IPS-18a (cell line): ENCODE measurements around the gene ANKZF1.

Experiments
- H3K27ac ChIP-seq: one replicate; pipeline ENCODE4 v1.5.1; 2013; ENCODE audit warnings: low read length
- H3K27me3 ChIP-seq: one replicate; pipeline ENCODE4 v1.6.1; 2013; ENCODE audit warnings: mild to moderate bottlenecking, low read length; ENCODE audit not compliant: control insufficient read depth, insufficient read depth
- H3K36me3 ChIP-seq: one replicate; pipeline ENCODE4 v1.6.1; 2013; ENCODE audit warnings: low read depth, low read length; ENCODE audit not compliant: control insufficient read depth
- H3K4me1 ChIP-seq: one replicate; pipeline ENCODE4 v1.6.1; 2013; ENCODE audit warnings: low read depth, low read length; ENCODE audit not compliant: control insufficient read depth
- H3K4me3 ChIP-seq: one replicate; pipeline ENCODE4 v1.5.1; 2013; ENCODE audit warnings: low read length
- H3K9ac ChIP-seq: one replicate; pipeline ENCODE4 v1.6.1; 2013; ENCODE audit warnings: mild to moderate bottlenecking, low read length, moderate library complexity
- H3K9me3 ChIP-seq: one replicate; pipeline ENCODE4 v1.6.1; 2013; ENCODE audit warnings: low read depth, low read length; ENCODE audit not compliant: control insufficient read depth

Gene ANKZF1, protein sequence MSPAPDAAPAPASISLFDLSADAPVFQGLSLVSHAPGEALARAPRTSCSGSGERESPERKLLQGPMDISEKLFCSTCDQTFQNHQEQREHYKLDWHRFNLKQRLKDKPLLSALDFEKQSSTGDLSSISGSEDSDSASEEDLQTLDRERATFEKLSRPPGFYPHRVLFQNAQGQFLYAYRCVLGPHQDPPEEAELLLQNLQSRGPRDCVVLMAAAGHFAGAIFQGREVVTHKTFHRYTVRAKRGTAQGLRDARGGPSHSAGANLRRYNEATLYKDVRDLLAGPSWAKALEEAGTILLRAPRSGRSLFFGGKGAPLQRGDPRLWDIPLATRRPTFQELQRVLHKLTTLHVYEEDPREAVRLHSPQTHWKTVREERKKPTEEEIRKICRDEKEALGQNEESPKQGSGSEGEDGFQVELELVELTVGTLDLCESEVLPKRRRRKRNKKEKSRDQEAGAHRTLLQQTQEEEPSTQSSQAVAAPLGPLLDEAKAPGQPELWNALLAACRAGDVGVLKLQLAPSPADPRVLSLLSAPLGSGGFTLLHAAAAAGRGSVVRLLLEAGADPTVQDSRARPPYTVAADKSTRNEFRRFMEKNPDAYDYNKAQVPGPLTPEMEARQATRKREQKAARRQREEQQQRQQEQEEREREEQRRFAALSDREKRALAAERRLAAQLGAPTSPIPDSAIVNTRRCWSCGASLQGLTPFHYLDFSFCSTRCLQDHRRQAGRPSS

DNA sequence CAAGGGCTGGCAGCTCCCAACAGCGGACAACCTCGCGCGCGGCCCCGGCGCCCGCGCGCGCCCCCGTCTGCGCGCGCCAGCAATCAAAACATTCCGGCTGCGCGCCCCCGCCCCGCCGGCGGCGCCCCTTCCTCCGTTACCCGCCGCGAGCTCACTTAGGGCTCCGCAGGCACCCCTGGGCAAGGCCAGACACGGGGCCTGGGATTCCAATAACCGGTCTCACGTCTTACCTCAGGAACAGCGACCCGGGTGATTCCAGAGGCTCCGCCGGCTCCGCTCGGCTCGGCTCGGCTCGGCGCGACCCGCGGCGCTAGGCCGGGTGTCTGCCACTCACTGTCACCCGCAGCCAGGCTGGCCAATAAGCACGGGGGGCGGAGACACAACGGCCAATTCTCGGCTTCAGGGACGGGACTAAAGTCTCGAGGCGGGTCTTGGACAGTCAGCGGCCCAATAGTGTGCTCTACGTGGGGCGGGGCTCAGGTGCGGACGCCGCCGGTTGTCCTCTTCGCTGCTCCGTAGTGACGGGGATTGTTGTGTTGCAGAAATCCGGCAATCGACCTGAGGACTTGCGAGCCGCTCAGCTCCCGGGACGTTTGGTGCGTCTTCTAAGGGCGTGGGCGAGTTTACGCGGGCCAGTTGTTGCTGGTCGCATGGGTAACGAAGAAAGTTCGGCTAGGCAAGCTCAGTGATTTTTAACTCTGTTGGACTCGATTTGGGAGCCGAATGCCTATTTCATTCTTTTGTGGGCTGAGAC, at the start of gene ANKZF1, which contains the start of gene ATG9A:
TSS of gene ANKZF1 (plus strand) at position 502 of the 754 bp plus-strand sequence. CDS start 452 bp downstream, outside the sequence.
TSS of gene ATG9A (minus strand) at position 332 of the 754 bp plus-strand sequence. CDS start 1,612 bp downstream, outside the sequence.
- Histone ChIP-seq H3K36me3 (peaks cover 29% of the 10 kb centered on the region), H3K27me3 (no peaks in the 10 kb centered on the region), H3K9ac (peak within 1 kb of the TSS; percentile 95), H3K9me3 (no peaks in the 10 kb centered on the region), H3K4me1 (peaks cover 3% of the 10 kb centered on the region), H3K27ac (peak within 1 kb of the TSS; percentile 83), H3K4me3 (peak within 1 kb of the TSS; percentile 98)

DNA sequence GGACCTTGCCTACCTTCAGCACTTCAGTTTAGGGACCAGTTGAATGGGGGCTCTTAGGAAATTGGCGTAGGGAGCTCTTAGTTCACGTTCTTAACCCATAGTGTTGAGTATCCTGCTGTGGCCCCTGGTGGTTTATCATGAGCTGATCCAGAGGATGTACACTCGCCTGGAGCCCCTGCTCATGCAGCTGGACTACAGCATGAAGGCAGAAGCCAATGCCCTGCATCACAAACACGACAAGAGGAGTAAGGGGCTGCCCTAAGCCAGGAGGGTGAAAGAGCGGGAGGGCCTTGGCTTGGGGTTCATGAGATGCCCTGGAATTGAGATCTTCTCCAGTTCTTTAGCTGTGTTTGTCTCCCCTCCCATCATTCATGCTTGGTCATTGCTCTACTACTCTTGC, 48.6 kb upstream of the ANKZF1 start:
- Histone ChIP-seq H3K36me3 (peaks cover 29% of the 10 kb centered on the region), H3K27ac (no peak overlapping the region), H3K9me3 (no peaks in the 10 kb centered on the region), H3K4me3 (no peak overlapping the region), H3K9ac (no peak overlapping the region), H3K27me3 (no peaks in the 10 kb centered on the region), H3K4me1 (peaks cover 5% of the 10 kb centered on the region)

DNA sequence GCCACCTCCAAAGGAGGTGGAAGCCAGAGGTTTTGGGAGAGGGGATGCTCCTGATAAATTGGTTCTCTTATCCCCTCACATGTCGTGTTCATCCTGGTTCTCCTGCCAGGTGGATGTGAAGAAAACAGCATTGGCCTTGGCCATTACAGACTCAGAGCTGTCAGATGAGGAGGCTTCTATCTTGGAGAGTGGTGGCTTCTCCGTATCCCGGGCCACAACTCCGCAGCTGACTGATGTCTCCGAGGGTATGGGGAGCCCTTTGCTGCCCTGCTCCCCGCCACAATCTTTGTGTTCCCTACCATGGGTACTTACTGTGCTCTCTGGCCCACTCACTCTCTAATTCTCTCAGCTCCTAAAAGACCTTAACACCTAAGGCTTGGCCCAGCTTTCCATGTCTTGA, 48.1 kb upstream of the ANKZF1 start:
- no peak overlapping the region for H3K4me3 ChIP-seq
- no peaks in the 10 kb centered on the region for H3K9me3 ChIP-seq
- no peaks in the 10 kb centered on the region for H3K27me3 ChIP-seq
- H3K4me1 ChIP-seq, result peaks cover 5% of the 10 kb centered on the region
- H3K36me3 ChIP-seq, result peaks cover 29% of the 10 kb centered on the region
- no peak overlapping the region for H3K27ac ChIP-seq
- H3K9ac ChIP-seq, result no peak overlapping the region

DNA sequence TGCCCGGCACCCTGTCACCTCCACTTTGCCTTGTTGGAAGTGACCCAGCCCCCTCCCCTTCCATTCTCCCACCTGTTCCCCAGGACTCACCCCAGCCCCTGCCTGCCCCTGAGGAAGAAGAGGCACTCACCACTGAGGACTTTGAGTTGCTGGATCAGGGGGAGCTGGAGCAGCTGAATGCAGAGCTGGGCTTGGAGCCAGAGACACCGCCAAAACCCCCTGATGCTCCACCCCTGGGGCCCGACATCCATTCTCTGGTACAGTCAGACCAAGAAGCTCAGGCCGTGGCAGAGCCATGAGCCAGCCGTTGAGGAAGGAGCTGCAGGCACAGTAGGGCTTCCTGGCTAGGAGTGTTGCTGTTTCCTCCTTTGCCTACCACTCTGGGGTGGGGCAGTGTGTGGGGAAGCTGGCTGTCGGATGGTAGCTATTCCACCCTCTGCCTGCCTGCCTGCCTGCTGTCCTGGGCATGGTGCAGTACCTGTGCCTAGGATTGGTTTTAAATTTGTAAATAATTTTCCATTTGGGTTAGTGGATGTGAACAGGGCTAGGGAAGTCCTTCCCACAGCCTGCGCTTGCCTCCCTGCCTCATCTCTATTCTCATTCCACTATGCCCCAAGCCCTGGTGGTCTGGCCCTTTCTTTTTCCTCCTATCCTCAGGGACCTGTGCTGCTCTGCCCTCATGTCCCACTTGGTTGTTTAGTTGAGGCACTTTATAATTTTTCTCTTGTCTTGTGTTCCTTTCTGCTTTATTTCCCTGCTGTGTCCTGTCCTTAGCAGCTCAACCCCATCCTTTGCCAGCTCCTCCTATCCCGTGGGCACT, 47.1 kb upstream of the ANKZF1 start:
- Histone ChIP-seq H3K27ac (no peak overlapping the region), H3K4me1 (peaks cover 5% of the 10 kb centered on the region), H3K36me3 (peaks cover 29% of the 10 kb centered on the region), H3K27me3 (no peaks in the 10 kb centered on the region), H3K9me3 (no peaks in the 10 kb centered on the region), H3K9ac (no peak overlapping the region), H3K4me3 (no peak overlapping the region)

DNA sequence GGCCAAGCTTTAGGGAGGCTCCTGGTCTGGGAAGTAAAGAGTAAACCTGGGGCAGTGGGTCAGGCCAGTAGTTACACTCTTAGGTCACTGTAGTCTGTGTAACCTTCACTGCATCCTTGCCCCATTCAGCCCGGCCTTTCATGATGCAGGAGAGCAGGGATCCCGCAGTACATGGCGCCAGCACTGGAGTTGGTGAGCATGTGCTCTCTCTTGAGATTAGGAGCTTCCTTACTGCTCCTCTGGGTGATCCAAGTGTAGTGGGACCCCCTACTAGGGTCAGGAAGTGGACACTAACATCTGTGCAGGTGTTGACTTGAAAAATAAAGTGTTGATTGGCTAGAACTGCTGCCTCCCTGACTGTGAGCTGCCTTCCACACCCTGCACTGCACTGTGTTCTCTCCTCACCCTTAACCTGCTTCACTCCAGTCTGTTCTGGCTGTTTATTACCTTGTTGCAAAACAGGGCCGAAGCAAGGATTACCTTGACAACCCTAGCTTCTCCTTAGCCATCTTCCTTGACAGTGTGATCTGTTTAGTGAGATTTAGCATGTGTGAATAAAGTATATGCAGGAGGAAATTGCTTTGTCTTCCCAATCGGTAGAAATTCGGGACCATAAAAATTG, 46.3 kb upstream of the ANKZF1 start:
- no peaks in the 10 kb centered on the region for H3K27me3 ChIP-seq
- no peak overlapping the region for H3K9ac ChIP-seq
- no peak overlapping the region for H3K27ac ChIP-seq
- no peak overlapping the region for H3K4me3 ChIP-seq
- H3K36me3 ChIP-seq, result peaks cover 29% of the 10 kb centered on the region
- no peaks in the 10 kb centered on the region for H3K9me3 ChIP-seq
- peaks cover 5% of the 10 kb centered on the region for H3K4me1 ChIP-seq

DNA sequence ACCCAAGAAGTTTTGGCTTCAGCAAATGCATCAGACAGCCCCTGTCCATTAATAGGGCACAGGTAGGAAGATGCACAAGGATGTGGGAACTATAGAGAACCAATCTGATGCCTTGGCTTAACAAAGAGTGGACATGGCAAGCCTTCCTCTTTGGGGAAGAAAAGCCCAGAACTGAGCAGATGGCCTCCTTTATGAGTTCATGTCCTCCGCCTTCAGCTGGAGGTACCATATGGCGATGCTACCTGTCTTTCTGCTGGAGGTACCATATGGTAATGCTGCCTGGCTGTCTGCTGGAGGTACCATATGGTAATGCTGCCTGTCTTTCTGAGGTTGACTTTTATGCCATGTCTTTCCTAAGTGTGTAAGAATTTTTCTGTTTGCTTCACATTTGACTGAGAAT, 45.5 kb upstream of the ANKZF1 start:
- Histone ChIP-seq H3K4me1 (peaks cover 1% of the 10 kb centered on the region), H3K9ac (no peak overlapping the region), H3K36me3 (peaks cover 29% of the 10 kb centered on the region), H3K4me3 (no peak overlapping the region), H3K27me3 (no peaks in the 10 kb centered on the region), H3K9me3 (no peaks in the 10 kb centered on the region), H3K27ac (no peak overlapping the region)

DNA sequence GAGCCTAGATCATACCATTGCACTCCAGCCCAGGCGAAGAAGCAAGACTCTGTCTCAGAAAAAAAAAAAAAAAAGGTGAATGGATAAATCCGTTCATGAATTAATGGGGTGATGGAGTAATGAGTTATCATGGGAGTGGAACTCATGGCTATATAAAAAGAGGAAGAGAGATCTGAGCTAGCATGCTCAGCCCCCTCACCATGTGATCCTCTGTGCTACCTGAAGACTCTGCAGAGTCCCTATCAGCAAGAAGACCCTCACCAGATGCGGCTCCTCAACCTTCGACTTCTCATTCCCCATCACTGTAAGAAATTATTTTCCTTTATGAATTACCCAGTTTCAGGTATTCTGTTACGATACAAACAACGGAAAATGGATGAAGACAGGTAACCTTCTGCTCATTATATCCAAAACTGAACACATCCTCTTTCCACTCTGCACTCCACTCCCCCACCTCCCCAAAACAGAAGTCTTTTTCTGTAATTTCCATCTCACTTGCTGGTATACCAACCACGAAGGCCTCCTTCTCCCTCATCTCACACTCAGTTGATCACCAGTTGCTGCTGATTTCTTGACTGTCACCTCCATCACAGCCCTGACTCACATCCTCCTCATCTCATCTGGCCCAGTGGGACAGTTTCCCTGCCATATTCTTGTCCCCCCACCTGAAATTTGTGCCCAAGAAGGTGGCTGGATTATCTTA, 42.7 kb upstream of the ANKZF1 start:
- H3K9me3 ChIP-seq, result no peaks in the 10 kb centered on the region
- H3K4me3 ChIP-seq, result no peak overlapping the region
- no peak overlapping the region for H3K27ac ChIP-seq
- no peaks in the 10 kb centered on the region for H3K27me3 ChIP-seq
- H3K4me1 ChIP-seq, result no peaks in the 10 kb centered on the region
- peaks cover 11% of the 10 kb centered on the region for H3K36me3 ChIP-seq
- H3K9ac ChIP-seq, result no peak overlapping the region

DNA sequence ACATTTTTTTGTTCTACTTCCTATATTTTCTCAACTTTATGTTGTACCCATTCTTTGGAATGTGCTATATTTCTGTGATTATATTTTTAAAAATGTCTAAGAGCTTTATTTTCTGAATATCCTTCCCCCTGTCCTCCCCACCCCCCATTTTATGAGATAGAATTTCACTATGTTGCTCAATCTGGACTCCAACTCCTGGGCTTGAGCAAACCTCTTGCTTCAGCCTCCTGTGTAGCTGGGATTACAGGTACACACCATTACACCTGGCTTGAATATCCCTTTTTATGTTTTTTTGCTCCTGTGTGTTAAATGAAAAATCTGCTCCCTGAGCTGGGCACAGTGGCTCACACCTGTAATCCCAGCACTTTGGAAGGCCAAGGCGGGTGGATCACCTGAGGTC, 32.2 kb upstream of the ANKZF1 start:
- H3K9ac ChIP-seq, result no peak overlapping the region
- no peak overlapping the region for H3K27ac ChIP-seq
- H3K4me1 ChIP-seq, result no peaks in the 10 kb centered on the region
- no peak overlapping the region for H3K4me3 ChIP-seq
- H3K27me3 ChIP-seq, result no peaks in the 10 kb centered on the region
- H3K36me3 ChIP-seq, result no peaks in the 10 kb centered on the region
- no peaks in the 10 kb centered on the region for H3K9me3 ChIP-seq

DNA sequence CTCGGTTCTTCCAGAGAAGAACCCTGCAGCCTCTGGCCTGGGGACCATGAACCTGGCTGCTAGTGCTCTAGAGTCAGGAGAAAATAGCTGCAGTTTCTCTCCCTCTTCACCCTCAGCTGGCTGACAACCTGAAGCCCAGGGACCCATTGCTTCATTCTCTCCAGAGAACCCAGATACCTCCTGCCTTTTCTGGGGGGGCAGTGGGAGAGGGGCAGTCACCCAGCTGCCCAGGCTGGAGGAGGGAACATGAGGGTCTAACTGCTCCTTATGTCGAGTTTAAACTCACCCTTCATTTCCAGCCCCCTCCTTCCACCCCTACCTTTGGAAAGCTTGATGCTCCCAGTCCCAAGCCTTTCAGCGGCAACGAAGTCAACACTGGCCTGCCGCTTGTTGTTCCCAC, 30.6 kb upstream of the ANKZF1 start:
- no peak overlapping the region for H3K9ac ChIP-seq
- H3K27ac ChIP-seq, result no peak overlapping the region
- H3K9me3 ChIP-seq, result no peaks in the 10 kb centered on the region
- H3K4me1 ChIP-seq, result no peaks in the 10 kb centered on the region
- H3K36me3 ChIP-seq, result no peaks in the 10 kb centered on the region
- no peak overlapping the region for H3K4me3 ChIP-seq
- no peaks in the 10 kb centered on the region for H3K27me3 ChIP-seq

DNA sequence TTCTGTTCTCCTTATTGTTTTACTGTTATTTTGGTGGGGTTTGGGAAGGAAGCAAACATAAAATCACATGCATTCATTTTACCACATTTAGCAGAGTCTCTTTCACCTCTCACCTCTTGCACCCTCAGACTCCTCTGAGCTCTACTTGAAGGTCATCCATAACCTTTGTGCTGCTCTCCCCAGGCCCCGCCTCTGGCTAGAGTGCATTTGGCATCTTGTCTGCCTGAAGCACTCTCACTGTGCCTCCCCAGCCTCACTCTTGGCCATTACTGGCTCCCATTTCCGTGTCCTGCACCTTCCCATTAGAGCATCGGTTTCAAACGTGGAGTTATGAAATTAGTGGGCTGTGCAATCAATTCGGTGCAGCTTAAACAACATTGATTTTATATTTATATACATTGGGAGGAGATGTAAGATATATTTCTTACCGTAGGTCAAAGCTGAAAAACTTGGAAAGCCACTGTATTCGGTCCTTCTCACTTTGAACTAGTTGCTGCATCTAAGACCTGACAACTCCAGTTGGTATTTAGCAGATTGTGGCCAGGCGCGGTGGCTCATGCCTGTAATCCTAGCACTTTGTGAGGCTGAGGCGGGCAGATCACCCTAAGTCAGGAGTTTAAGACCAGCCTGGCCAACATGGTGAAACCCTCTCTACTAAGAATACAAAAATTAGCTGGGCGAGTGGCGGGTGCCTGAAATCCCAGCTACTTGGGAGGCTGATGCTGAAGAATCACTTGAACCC, 30.0 kb upstream of the ANKZF1 start:
- Histone ChIP-seq H3K4me1 (no peaks in the 10 kb centered on the region), H3K27me3 (no peaks in the 10 kb centered on the region), H3K9me3 (no peaks in the 10 kb centered on the region), H3K36me3 (no peaks in the 10 kb centered on the region), H3K27ac (no peak overlapping the region), H3K9ac (no peak overlapping the region), H3K4me3 (no peak overlapping the region)
